ENCODE measurements around the gene WDFY2. TPM values are rescaled to one million over a fixed set of nuclear protein-coding genes. Genes with fewer than 3 reads are reported as not detected.
"Not testable (repeated sequence)": the region's sequence is repeated elsewhere in the genome, so short reads cannot be mapped to it uniquely, and the experiment has no call there.

Gene WDFY2
- total and polyA plus RNA-seq, 9 donors = 5.4 to 17.9 (median 12.6) TPM

DNA sequence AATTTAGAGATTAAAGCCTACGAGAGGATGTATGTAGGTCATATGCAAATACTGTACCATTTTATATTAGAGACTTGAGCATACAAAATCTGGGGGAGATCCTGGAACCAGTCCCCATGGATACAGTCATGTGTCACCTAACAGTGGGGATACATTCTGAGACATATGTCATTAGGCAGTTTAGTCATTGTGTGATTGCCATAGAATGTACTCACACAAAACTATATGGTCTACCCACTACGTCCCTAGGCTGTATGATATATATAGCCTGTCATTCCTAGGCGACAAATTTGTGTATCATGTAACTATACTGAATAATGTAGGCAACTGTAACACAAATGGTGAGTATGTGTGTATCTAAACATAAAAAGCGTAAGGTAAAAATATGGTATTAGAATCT is 62.8 kb downstream of the WDFY2 start:
- Histone ChIP-seq H3K36me3 (no peaks in the 10 kb centered on the region), H3K27ac (no peak overlapping the region), H3K9me3 (no peaks in the 10 kb centered on the region), H3K4me3 (no peak overlapping the region), H3K27me3 (no peaks in the 10 kb centered on the region), H3K4me1 (ENCODE audit: insufficient read depth) (peaks cover 13% of the 10 kb centered on the region)
- 97 to 99% (median 97%) methylated on average over 4 of the region's 4 CpGs for WGBS, 3 donors
- TF ChIP-seq POLR2A (IDR thresholded peaks at IDR 0.05) (no peak), EP300 (IDR thresholded peaks at IDR 0.05) (no peak)
- TF ChIP-seq, protein P1, sequence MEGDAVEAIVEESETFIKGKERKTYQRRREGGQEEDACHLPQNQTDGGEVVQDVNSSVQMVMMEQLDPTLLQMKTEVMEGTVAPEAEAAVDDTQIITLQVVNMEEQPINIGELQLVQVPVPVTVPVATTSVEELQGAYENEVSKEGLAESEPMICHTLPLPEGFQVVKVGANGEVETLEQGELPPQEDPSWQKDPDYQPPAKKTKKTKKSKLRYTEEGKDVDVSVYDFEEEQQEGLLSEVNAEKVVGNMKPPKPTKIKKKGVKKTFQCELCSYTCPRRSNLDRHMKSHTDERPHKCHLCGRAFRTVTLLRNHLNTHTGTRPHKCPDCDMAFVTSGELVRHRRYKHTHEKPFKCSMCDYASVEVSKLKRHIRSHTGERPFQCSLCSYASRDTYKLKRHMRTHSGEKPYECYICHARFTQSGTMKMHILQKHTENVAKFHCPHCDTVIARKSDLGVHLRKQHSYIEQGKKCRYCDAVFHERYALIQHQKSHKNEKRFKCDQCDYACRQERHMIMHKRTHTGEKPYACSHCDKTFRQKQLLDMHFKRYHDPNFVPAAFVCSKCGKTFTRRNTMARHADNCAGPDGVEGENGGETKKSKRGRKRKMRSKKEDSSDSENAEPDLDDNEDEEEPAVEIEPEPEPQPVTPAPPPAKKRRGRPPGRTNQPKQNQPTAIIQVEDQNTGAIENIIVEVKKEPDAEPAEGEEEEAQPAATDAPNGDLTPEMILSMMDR (IDR thresholded peaks at IDR 0.05) = no peak
- intact Hi-C loops (cut with DNase I) = no loop called here
- no peak for DNase-seq

DNA sequence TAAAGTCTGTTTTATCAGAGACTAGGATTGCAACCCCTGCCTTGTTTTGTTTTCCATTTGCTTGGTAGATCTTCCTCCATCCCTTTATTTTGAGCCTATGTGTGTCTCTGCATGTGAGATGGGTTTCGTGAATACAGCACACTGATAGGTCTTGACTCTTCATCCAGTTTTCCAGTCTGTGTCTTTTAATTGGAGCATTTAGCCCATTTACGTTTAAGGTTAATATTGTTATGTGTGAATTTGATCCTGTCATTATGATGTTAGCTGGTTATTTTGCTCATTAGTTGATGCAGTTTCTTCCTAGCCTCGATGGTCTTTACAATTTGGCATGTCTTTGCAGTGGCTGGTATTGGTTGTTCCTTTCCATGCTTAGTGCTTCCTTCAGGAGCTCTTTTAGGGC is 67.9 kb downstream of the WDFY2 start:
- H3K27me3 ChIP-seq; H3K4me1 ChIP-seq (ENCODE audit: insufficient read depth); DNase-seq; intact Hi-C loops (cut with DNase I); H3K9me3 ChIP-seq; H3K27ac ChIP-seq; H3K36me3 ChIP-seq; H3K4me3 ChIP-seq: not testable (repeated sequence)
- 98 to 99% (median 99%) methylated on average over 3 of the region's 3 CpGs for WGBS, 3 donors

DNA sequence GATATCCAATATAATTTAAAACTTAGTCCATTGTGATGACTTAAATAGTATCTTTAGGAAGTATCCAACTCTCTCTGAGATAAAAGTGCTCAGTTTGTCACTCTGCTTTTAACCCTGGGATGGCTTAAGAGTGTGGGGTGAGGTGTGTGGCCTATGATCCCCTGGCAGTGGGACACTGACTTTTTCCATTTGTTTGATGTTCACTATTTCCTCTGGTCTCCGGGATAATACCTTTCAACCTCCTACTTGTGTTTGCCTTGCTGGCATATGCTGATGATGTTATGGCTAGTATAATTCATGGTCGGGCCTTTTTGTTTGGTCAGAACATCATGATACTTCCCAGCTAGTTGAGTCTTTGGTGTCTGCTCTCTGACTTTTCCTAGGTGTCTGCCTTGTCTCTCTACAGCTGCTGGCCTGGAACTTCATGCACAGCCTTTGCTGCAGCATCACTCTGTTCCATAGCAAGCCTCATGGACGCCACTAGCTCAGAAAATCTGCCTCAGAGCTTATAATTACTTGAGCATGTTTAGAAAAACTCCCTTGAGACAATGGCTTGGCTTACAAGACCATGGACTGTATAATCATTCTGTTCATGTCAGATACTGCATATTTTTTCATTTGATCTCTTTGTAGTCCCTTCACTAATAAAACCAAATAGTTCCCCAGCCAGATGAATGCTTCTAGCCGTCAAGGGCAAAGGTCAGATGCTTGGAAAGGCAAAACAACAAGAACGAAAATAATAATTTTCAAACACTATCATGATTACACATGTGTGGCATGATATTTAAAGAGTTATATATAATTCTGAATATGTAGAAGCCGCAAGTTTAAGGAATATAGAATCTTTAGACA is 75.2 kb downstream of the WDFY2 start:
- 62 to 73% (median 67%) methylated on average over 6 of the region's 6 CpGs for WGBS, 3 donors
- H3K27ac ChIP-seq = no peak overlapping the region

DNA sequence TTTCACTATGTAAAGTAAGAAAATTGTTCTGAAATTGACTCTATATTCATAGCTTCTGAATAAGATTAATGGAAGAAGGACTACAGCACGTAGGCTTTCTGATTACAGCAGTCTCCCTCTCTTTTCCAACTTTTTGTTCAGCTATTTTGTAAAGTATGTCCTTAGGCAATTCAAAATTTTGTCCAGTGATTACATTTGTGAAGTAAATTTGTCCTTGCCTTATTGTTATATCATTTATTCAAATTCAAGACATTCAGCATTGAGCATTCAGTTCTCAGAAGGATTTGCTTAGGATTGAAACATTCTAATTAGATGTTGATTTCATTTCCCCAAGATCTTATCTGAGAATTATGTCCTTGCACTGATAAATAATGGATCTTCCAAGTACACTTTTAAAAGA is 76.6 kb downstream of the WDFY2 start:
- intact Hi-C loops (cut with DNase I) = no loop called here
- H3K4me3 ChIP-seq = no peak overlapping the region
- 85 to 100% (median 97%) methylated on average over 1 of the region's 1 CpG for WGBS, 3 donors
- TF ChIP-seq, protein P1 (IDR thresholded peaks at IDR 0.05) = no peak
- TF ChIP-seq POLR2A (IDR thresholded peaks at IDR 0.05) (no peak), EP300 (IDR thresholded peaks at IDR 0.05) (no peak)
- no peak overlapping the region for H3K27ac ChIP-seq
- H3K27me3 ChIP-seq = no peaks in the 10 kb centered on the region
- H3K9me3 ChIP-seq = no peaks in the 10 kb centered on the region
- H3K36me3 ChIP-seq = no peaks in the 10 kb centered on the region
- peaks cover 5% of the 10 kb centered on the region for H3K4me1 ChIP-seq (ENCODE audit: insufficient read depth)
- DNase-seq = no peak

More for the DNA sequence above, 75.2 kb downstream of the WDFY2 start:
- H3K4me1 ChIP-seq (ENCODE audit: insufficient read depth) = peaks cover 4% of the 10 kb centered on the region
- no peaks in the 10 kb centered on the region for H3K36me3 ChIP-seq
- intact Hi-C loops (cut with DNase I) = no loop called here
- no peak for DNase-seq
- H3K27me3 ChIP-seq = no peaks in the 10 kb centered on the region
- no peak overlapping the region for H3K4me3 ChIP-seq
- TF ChIP-seq, protein P1 (IDR thresholded peaks at IDR 0.05) = no peak
- H3K9me3 ChIP-seq = no peaks in the 10 kb centered on the region
